Measurements from ENCODE around the gene CD2AP. TPM values are rescaled to one million over a fixed set of nuclear protein-coding genes. Genes with fewer than 3 reads are reported as not detected.

CD2AP gene
- total and polyA plus RNA-seq, 9 of the 15 experiments (the other 6 are each of a cell fraction or from before 2014, with no cell fraction given), result 9.4 to 69.7 (median 38.7) TPM

DNA sequence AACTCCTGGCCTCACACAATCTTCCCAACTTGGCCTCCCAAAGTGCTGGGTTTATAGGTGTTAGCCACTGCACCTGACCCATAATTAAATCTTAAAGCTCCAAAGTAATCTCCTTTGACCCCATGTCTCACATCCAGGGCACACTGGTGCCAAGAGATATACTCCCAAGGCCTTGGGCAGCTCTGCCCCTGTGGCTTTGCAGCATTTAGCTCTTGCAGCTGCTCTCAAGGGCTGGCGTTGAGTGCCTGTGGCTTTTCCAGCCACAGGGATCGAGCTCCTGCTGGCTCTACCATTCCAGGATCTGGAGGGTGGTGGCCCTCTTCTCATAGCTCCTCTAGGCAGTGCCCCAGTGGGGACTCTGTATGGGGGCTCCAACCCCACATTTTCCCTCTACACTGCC, 49.3 kb upstream of the CD2AP start:
- Histone ChIP-seq H4K20me1 (replicated peaks; ENCODE audit: control insufficient read depth, insufficient read depth, low read length) (no peaks in the 10 kb centered on the region), H3K27me3 (ENCODE audit: control insufficient read depth in 2 of 2, insufficient read depth in 2 of 2, low read length in 2 of 2) (no peaks in the 10 kb centered on the region), H3K9me1 (ENCODE audit: control insufficient read depth, insufficient read depth, low read length) (no peaks in the 10 kb centered on the region), H3K4me2 (ENCODE audit: insufficient read depth, low read length) (no peak overlapping the region), H2AFZ (ENCODE audit: low read depth, low read length) (no peak overlapping the region), H3K4me1 (replicated peaks in 1 of 2; ENCODE audit: control insufficient read depth in 2 of 2, insufficient read depth in 2 of 2, low read length in 2 of 2) (peaks cover 0 to 17% of the 10 kb centered on the region in 2 experiments; a peak in 2 of 5 replicates), H3K9ac (ENCODE audit: insufficient read depth in 1 of 2, low read depth in 2 of 2, low read length in 2 of 2) (no peak overlapping the region), H3K27ac (ENCODE audit: extremely low read depth, low read depth, low read length) (no peak overlapping the region), H3K9me3 (replicated peaks; ENCODE audit: control insufficient read depth, insufficient read depth, low read depth, low read length) (0 out of 2 replicates have a peak, but pooled peaks cover 3% of the 10 kb centered on the region), H3K4me3 (no peak overlapping the region), H3K36me3 (ENCODE audit: control insufficient read depth, insufficient read depth, low read length) (no peaks in the 10 kb centered on the region), H3K79me2 (ENCODE audit: control insufficient read depth, insufficient read depth, low read length) (no peaks in the 10 kb centered on the region)
- TF ChIP-seq ZNF76 (CRISPR knock-in tag; IDR thresholded peaks at IDR 0.05; ENCODE audit: borderline replicate concordance) (no peak), RBM39 (optimal IDR thresholded peaks at IDR 0.05; ENCODE audit: low read depth, low read length) (no peak), CAMTA2 (CRISPR knock-in tag; conservative IDR thresholded peaks at IDR 0.05) (no peak), ZNF408 (CRISPR knock-in tag; IDR thresholded peaks at IDR 0.05; ENCODE audit: low read depth) (no peak), ZKSCAN8 (CRISPR knock-in tag; IDR thresholded peaks at IDR 0.05) (no peak), ARHGAP35 (IDR thresholded peaks at IDR 0.05; ENCODE audit: partially characterized antibody) (no peak), EWSR1 (IDR thresholded peaks at IDR 0.05; ENCODE audit: borderline replicate concordance, low read depth, partially characterized antibody) (no peak), MBD1 (CRISPR knock-in tag; IDR thresholded peaks at IDR 0.05) (no peak), MEF2D (tag; conservative IDR thresholded peaks at IDR 0.05; ENCODE audit: low read depth) (no peak)
- TF ChIP-seq, protein P1, sequence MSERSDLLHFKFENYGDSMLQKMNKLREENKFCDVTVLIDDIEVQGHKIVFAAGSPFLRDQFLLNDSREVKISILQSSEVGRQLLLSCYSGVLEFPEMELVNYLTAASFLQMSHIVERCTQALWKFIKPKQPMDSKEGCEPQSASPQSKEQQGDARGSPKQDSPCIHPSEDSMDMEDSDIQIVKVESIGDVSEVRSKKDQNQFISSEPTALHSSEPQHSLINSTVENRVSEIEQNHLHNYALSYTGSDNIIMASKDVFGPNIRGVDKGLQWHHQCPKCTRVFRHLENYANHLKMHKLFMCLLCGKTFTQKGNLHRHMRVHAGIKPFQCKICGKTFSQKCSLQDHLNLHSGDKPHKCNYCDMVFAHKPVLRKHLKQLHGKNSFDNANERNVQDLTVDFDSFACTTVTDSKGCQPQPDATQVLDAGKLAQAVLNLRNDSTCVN (CRISPR knock-in tag; IDR thresholded peaks at IDR 0.05), result no peak
- TF ChIP-seq, protein P2, sequence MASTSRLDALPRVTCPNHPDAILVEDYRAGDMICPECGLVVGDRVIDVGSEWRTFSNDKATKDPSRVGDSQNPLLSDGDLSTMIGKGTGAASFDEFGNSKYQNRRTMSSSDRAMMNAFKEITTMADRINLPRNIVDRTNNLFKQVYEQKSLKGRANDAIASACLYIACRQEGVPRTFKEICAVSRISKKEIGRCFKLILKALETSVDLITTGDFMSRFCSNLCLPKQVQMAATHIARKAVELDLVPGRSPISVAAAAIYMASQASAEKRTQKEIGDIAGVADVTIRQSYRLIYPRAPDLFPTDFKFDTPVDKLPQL (IDR thresholded peaks at IDR 0.05; ENCODE audit: extremely low read depth, insufficient read length), result no peak
- TF ChIP-seq, protein P3, sequence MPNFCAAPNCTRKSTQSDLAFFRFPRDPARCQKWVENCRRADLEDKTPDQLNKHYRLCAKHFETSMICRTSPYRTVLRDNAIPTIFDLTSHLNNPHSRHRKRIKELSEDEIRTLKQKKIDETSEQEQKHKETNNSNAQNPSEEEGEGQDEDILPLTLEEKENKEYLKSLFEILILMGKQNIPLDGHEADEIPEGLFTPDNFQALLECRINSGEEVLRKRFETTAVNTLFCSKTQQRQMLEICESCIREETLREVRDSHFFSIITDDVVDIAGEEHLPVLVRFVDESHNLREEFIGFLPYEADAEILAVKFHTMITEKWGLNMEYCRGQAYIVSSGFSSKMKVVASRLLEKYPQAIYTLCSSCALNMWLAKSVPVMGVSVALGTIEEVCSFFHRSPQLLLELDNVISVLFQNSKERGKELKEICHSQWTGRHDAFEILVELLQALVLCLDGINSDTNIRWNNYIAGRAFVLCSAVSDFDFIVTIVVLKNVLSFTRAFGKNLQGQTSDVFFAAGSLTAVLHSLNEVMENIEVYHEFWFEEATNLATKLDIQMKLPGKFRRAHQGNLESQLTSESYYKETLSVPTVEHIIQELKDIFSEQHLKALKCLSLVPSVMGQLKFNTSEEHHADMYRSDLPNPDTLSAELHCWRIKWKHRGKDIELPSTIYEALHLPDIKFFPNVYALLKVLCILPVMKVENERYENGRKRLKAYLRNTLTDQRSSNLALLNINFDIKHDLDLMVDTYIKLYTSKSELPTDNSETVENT (CRISPR knock-in tag; IDR thresholded peaks at IDR 0.05), result no peak
- POLR2A ChIA-PET, result interaction anchor here (0.6 to 0.9 kb wide), 2 partner anchors 11 to 49 kb away, joined by 3 to 4 read pairs; partner anchors contain the start of gene CD2AP
- CTCF ChIA-PET (ENCODE audit: low intra/inter-chr PET ratio), result no interaction called here
- in situ Hi-C loops (cut with MboI), result no loop called here
- FAIRE-seq (no peak), DNase-seq (ENCODE audit: extremely low read depth in 1 of 4, low spot score in 3 of 4) (no peak), ATAC-seq (no peak)
- intact Hi-C loops (cut with micrococcal nuclease), result no loop called here
- no TSS peak for BruUV-seq (replicated peaks)
- WGBS (ENCODE audit: insufficient coverage, low coverage, missing lambda C conversion rate), result 45% methylated on average over 2 of the region's 2 CpGs
